GM18511 (cell line): ENCODE measurements around the gene B3GALT5.

Experiments used
- ATAC-seq: cut with Tn5 transposase; IDR thresholded peaks from one replicate; pipeline ENCODE4 v1.9.1; 2021; ENCODE audit warnings: mild to moderate bottlenecking, moderate library complexity; ENCODE audit not compliant: unreplicated experiment

Gene B3GALT5

DNA sequence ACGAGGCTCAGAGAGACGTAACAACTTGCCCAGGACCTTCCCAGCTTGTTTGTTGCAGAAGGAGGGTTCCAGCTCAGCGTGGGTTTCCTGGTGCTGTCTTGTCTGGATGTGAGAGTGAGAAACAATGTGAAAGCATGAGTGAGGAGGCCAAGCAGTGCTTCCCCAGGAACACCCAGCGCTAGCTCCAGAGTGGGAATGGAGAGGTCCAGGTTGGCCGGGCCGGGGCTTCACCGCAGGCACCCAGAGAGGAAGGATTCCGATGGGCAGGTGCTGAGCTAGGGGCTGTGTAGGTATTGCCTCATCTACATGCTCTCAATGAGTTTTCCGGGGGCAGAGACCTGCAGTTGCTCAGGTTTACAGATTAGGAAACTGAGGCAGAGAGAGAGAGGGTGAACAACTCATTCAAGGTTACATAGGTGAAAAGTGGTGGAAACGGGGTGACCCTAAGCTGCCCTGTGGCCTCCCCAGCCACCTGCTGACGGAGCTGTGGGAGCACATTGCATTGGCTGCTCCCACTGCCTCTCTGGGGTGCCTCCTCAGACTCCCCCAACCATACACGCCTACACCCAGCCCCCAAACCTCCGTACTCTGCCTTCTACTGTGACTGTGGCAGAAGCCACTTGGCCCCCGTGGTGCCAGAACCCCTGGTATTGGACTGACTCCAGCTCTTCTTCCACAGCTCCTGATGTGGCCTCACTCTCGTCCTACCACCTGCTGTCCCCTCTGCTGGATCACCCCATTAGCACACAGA is 51.2 kb downstream of the B3GALT5 start:
- ATAC-seq, result no peak

DNA sequence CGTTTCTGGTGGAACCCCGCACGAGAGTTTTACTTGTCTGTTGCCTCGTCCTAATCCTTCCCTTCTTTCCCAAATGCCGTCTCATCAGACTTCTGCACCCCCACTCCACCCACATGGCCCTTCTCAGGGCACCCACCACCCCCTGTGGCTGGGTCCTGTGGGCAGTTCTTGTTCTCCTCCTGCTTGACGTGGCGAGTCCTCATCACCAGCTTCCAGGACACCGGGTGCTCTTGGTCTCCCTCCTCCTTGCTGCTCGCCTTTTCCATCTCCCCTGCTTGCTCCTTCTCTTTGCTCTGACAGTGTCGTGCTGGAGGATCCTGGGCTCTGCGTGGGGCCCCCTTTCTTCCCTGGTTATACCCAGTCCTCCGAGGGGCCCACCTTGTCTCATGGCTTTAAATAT is 51.8 kb downstream of the B3GALT5 start:
- ATAC-seq, result no peak

DNA sequence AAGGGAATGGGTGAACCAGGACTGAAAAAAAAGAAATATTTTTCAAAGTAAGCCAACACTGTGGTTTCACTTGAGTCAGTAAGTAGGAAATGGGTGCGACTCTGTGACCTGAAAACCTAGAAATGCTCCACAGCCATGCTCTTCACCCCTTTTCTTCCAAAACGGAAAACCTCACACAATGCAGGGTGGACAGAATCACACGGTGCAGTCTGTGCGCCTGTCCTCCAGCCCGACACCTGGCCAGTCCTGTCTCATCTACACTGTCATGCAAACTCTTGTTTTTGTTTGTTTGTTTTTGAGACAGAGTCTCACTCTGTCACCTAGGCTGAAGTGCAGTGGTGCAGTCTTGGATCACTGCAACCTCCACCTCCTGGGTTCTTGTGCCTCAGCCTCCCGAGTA is 53.3 kb downstream of the B3GALT5 start:
- ATAC-seq, result no peak

DNA sequence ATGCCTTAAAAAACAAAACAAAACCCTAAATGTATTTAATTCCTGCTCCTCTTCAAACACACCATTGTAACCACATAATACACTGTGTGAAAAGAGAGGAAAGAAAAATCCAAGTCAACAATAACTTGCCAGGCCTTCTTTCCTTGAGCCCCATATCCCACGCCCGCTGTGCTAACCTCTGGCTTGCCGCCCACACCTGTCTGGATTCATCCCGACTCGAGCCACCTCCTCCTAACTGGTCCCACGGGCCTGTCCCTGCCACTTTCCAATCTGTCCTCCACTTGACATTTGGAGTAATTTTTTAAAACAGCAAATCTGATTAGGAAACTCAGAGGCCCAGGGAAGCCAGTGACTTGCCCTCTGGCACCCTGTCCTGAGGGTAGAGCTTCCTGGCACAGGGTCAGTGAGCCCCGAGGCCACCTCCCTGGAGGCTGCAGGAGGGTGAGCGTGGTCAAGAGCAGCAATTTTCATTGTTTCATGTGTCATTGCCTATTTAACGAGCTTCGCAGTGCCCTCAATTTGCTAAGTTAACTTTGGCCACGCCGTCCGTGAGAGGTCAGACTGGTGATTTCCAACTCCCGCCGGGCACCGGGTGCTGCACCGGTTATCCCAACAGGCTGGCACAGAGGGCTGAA is 54.1 kb downstream of the B3GALT5 start:
- no peak for ATAC-seq

DNA sequence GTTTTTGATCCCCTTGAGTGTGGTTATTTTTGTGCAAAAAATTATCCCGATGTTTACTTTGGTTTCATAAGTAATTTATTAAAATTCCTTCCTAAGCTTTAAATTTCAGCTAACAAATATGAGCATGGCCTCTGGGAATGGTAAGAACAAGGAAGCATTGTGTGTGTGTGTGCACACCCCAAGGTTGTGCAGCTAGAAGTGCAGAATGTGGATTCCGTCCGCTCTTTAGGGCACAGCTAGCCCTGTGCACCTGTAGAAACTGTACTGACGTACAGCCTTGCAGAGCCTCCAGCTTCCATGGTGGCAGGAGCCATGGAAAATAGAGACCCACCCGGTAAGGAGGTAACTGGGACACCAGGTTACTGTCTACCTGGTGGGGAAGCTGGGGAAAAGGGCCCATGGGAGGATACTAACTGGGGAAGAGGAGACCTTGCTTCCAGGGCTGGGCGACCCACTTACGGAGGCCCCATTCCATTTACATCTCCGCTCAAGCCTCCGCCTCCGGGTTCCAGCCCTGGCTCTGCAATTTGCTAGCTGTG is 54.7 kb downstream of the B3GALT5 start:
- ATAC-seq, result no peak

DNA sequence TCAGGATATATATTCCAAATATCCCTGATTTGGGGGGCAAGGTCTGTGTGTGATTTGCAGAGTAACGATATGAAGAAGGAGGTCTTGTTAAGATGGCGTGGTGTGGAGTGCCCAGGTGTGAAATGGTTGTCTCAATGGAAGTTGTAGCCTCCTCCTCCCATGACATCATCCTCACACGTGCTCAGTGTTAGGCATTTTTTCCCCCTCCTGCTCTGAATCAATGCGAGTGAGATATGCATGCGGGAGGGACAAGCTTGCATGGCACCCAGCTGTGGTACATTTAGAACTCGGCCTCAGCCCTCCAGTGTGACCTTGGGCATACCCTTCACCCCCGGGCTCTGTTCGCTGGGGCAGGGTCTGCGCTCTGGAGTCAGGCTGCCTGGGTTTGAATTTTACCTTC is 55.6 kb downstream of the B3GALT5 start:
- no peak for ATAC-seq

DNA sequence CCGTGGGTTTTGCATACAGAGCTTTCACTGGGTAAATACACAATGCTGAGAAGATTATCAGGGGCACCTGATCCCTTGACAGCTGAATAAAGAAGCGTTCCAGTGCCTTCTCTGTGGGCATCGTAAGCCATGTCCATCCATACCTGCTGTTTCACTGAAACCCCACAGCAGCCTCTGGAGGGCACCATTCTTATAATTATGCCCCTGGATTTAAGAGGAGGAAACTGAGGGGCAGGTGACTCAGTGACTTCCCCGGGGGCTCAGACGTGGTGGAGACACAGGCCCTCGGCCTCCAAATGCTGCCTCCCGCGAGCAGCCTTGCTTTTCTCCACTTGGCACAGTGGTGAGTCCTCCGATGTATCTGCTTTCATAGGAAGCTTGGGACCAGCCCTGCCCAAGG is 56.7 kb downstream of the B3GALT5 start:
- no peak for ATAC-seq

DNA sequence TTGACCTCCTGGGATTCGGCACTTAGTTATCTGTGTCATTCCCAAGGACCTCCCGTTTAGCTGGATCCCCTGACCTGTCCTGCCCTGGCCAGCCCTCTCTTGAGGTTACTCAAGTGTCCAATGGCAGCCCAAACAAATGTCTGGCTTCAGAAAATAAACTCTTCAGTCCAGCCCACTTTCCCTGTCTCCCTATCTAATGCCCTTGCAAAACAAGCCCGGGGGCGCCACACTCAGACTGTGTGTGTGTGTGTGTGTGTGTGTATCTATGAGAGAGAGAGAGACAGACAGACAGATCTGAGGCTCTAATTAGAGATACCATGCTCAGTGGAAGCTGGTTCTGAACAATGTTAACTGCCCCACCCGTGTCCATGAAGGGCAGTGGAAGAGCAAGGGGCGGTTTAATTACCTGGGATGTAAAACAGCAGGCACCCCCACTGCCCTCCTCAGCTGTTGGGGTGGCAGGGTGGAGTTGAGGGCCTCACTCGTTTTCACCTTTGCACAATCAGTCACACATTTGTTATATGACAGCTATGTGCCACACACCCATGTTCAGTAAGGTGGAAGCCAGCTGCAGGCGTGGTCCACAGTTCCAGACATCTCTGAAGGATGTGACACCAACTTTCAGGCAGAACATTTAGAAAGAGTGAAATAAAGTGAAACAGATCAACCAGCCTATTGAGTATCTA is 57.4 kb downstream of the B3GALT5 start:
- ATAC-seq, result no peak

DNA sequence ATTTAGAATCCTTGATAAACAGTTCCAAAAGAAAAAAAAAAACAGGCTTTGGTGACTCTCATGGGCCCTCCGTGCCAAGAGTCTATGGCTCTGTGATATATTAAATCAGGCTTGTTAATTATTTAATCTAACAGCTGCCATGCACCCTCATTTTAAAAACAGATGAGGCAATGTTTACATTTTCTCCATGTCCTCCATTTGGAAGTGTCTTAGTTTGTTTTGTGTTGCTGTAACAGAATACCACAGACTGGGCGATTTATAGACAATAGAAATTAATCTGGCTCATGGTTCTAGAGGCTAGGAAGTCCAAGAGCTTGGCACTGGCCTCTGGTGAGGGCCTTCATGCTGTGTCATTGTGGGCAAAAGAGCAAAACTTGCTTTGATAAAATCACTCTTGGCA is 58.0 kb downstream of the B3GALT5 start:
- ATAC-seq, result no peak

DNA sequence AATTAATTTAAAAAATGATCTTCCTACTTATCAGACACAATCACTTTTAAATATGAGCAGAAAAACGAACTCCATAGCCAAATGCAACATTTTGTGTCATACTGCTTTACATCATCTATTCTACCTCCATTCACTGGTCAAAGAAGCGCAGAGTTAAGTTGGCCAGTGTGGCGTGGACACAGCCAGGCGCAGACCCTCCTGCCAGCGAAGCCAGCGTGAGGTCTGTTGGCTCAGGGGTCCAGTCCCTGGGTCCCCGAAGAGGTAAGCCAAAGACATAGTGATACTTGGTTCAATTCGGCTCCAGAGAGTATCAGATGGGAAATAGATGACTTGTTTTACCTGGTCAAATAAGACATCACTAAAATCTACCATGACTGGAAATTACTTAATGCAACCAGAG is 59.2 kb downstream of the B3GALT5 start:
- ATAC-seq, result no peak

DNA sequence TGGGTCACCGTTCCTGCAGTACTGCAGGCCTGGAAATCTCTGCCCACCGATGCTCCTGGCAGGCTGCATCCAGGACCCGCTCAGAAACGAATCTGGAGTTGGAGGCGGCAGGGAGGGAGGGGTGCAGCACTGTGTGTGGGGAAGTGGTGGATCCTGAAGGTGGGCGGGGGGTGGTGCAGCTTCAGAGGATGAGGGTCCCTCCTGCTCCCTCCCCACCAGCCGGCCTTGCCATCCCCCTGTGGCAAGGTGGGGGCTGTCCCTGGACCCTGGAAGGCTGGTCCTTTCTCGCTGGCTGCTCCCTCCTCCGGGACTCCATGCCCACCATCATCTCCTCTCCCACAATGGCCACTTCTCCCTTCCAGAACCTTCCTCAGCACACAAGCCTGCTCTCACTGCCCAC is 60.4 kb downstream of the B3GALT5 start:
- no peak for ATAC-seq

DNA sequence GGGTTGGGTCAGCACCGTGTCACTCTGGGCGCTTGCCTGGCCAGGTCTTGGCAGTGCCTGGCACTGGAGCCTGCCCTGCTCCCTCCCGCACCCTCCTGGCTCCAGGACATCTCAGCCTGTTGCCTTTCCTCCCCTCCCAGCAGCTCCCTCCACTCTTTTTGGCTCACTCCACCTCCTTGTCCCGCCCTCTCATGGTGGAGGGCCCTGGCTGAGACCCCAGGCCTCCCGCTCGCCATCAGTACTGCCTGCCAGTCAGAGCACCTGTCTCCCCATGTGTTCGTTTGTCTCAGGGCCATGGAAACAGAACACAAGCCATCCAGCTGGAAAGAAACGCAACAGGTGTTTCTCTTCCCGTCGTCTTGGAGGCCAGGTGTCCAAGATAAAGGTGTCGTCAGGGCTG is 61.0 kb downstream of the B3GALT5 start:
- no peak for ATAC-seq

DNA sequence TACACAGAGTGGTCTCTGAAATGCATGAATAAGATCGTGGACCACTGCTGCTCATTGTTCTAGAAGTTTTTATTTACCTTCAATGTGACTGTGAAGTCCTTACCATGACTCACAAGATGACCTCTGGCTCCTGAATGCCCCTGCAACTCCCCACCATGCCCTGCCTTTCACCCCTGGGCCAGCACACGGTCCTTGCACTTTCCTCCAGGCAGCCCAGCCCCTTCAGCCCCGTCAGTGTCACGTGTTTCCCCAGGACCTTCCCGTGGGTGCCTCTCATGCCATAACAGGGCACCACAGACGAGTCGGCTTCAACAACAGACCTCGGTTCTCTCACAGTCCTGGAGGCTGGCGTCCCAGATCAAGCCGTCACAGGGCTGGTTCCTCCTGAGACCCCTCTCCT is 62.1 kb downstream of the B3GALT5 start:
- no peak for ATAC-seq

DNA sequence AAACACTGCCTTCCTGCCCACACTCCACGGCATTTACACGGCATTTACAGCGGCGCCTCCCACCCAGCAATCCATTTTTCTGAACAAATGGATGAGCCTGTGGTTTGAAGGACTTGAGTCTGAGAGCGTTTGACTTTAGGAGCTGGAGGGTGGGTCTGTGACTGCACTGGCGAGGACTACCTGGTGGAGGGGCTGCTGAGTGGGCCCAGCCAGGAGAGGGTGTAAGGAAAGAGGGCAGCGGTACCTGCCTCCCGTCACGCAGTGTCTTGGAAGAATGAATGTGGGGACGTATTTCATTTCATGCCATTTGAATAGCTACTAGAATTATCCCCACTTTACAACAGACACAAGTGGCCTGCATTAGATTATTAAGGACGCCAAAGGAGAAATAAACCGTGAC is 62.9 kb downstream of the B3GALT5 start:
- ATAC-seq, result no peak

DNA sequence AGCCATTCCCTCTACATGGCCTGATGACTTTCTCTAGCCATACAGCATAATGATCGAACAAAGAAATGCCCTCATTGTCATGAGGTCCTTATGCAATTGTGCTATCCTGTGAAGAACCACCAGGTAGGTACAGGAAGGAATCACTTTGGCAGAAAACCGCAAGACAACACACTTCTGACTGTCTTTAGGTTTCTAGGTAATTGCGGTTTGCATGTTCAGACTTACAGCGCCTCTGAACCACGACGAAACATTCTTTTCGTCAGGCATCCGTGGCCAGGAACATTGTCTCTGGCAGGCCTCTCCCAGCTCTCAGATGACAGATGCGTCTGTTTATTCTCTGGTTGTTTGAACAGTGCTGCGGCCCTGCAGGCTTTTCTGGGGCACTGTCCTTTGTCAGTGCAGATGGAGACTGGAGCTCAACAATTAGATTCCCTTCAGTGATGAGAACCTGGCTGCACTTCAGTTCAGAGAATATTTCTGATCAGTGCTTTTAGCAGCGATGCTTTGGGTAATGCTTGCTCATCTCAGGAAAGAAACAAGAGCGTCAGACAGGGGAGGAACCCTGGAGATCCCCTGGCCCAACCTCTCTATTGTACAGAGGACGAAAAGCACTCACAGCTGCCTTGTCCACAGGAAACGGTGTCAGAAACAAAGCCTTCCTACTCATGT is 63.4 kb downstream of the B3GALT5 start:
- no peak for ATAC-seq

DNA sequence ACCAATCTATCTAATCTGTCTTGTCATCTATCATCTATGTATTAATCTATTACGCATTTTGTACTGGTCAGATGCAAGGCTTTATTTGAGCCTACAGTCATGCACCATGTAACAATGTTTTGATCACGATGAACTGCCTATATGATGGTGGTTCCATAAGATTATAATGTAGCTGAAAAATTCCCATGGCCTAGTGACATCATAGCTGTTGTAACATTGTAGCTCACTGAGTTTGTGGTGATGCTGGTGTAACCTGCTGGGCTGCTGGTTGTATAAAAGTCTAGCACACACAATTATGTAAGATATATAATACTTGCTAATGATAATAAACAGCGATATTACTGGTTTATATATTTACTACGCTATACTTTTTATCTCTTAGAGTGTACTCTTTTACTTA is 67.5 kb downstream of the B3GALT5 start:
- no peak for ATAC-seq

DNA sequence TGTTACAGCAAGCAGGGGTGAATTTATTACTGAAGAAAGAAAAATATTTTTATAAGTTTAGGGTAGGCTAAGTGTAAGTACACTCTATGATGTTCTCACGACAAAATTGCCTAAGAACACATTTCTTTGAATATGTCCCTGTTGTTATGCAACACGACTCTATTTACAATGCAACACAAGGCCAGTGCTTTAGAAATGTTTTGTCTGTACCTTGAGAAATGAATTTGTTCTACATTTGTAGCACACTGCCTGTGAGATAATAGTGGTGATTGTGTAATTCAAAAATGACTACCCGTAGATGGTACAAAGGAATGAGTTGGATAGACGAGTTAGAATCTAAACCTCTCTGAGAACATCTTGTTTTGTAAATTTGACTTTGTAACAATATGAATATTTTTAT is 68.5 kb downstream of the B3GALT5 start:
- ATAC-seq, result no peak

DNA sequence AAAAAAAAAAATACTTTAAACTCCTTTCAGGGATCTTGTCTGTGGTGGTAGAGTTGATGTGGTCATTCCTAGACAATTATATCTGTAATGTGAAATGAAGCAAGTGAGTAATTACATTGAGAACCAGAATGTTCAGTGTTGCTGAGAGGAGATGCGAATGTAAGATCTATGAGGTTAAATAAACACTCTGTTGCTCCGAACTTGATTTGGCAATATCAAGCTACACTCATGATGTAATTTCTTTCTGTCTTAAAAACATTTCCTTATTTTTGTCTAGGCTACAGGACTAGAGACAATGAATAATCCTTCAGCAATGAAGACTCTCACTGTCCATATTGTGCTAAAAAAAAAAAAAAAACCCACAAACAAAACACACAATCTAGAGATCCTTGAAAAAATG is 69.1 kb downstream of the B3GALT5 start:
- ATAC-seq, result no peak

DNA sequence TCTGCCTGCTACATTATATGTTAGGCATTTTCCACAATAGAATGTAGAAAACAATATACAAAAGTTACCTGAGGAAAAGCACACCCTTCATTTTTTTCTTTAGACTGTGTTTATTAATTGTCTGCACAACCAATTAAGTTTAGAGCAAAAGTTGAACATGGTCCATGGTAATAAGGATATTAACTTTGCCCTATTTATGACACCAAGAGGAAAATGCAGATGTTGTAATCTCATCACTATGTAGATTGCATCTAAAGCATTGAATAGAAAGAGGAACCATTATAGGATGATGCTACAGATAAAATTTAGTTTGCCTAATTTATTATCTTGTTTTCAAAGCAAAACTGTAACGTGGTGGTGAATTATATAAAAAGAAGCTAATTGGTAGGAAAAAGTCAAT is 72.5 kb downstream of the B3GALT5 start:
- no peak for ATAC-seq

DNA sequence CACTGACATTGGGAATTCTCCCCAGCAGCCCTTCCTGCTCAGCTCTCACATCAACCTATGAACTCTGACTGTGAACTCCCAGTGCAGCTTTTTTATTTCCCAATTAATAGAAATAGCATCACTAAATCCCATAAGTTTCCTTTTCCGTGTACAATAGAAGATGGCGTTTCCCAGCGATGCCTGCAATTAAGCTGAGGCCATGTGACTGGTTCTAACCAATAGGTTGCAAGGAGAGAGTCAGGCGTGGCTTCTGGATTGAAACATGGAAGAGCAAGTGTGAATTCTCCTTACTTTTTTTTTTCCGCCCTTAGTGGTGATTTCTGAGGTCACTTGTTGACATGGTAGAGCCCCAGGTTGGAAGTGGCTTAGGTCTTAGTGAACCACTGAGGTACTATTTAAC is 73.3 kb downstream of the B3GALT5 start:
- no peak for ATAC-seq

DNA sequence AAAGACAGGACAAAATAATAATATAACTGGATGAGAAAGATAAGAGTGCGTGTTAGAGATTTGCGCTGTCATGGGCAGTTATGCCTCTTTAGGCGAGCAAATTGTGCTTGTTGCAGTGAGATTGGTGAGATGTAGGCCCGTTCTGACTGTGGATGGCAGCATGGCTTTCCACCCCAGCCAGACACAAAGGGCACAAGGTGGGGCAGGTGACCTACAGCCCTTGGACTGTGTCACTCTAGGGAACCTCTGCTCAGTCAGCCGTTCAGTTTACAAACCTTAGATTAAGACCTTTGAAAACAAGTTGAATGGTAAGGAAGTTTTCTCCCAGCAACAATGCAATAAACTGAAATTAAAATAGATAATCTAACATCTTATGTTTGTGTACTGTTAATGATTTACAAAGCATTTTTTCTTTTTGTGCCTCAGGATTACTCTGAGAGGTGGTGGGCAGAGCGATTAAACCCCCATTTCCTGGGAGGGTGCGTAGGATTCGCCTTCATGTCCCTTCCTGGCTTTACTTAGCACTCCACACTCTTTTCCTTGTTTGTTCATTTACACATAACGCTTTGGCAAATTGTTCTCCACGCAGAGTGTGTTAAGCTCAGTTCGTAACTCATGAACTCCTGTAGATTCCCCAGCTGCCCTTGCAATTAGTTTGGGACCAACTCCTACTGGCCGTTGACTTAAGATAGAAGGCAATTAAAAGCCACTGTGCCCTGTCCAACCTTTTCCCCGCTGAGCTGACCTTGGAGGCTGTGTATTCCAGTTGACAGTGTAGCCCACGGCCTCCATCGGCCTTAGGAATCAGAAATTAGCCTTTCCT is 74.1 kb downstream of the B3GALT5 start:
- no peak for ATAC-seq
